WTC11 (cell line): ENCODE measurements around the gene KLHL29.

Experiments
- CBFB ChIP-seq: sonication (generic); formaldehyde crosslinking; IDR thresholded peaks from 2 replicates; pipeline ENCODE4 v1.8.1; 2022; ENCODE audit warnings: mild to moderate bottlenecking, low read depth, missing genetic modification reagents
- GTF2I ChIP-seq: fragments of 250-450 bp; sonication (Bioruptor Pico); conservative IDR thresholded peaks from 2 replicates; pipeline ENCODE4 v1.4.0; 2021; ENCODE audit warnings: mild to moderate bottlenecking
- KAT7 ChIP-seq: sonication (generic); formaldehyde crosslinking; IDR thresholded peaks from 2 replicates; pipeline ENCODE4 v1.8.1; 2023; ENCODE audit warnings: missing genetic modification reagents, mild to moderate bottlenecking, borderline replicate concordance
- NFYB ChIP-seq: sonication (generic); formaldehyde crosslinking; conservative IDR thresholded peaks from 2 replicates; pipeline ENCODE4 v1.8.0; 2022; ENCODE audit warnings: low read depth, missing genetic modification reagents
- RORB ChIP-seq: fragments of 250-450 bp; sonication (Bioruptor Pico); IDR thresholded peaks from 2 replicates; pipeline ENCODE4 v1.9.0; 2021; ENCODE audit warnings: mild to moderate bottlenecking
- TCF7 ChIP-seq: sonication (generic); formaldehyde crosslinking; IDR thresholded peaks from 2 replicates; pipeline ENCODE4 v1.8.0; 2022; ENCODE audit warnings: mild to moderate bottlenecking, low read depth, missing genetic modification reagents, moderate library complexity
- ZNF232 ChIP-seq: sonication (generic); formaldehyde crosslinking; IDR thresholded peaks from 2 replicates; pipeline ENCODE4 v1.8.0; 2022; ENCODE audit warnings: mild to moderate bottlenecking, missing genetic modification reagents
- TF ChIP-seq, protein P1 (sequence below): fragments of 200-600 bp; IDR thresholded peaks from 2 replicates; pipeline ENCODE4 v1.8.0; 2022; ENCODE audit warnings: antibody characterized with exemption
- TF ChIP-seq, protein P2 (sequence below): sonication (generic); formaldehyde crosslinking; IDR thresholded peaks from 2 replicates; pipeline ENCODE4 v1.8.1; 2022; ENCODE audit warnings: missing genetic modification reagents, borderline replicate concordance
- TF ChIP-seq, protein P3 (sequence below): sonication (generic); formaldehyde crosslinking; IDR thresholded peaks from 2 replicates; pipeline ENCODE4 v1.8.0; 2022; ENCODE audit warnings: mild to moderate bottlenecking, missing genetic modification reagents
- TF ChIP-seq, protein P4 (sequence below): sonication (generic); formaldehyde crosslinking; IDR thresholded peaks from 2 replicates; pipeline ENCODE4 v1.8.0; 2023; ENCODE audit warnings: missing genetic modification reagents
- TF ChIP-seq, protein P5 (sequence below): sonication (generic); formaldehyde crosslinking; conservative IDR thresholded peaks from 2 replicates; pipeline ENCODE4 v1.8.1; 2022; ENCODE audit warnings: mild to moderate bottlenecking, missing genetic modification reagents
- TF ChIP-seq, protein P6 (sequence below): sonication (generic); formaldehyde crosslinking; IDR thresholded peaks from 2 replicates; pipeline ENCODE4 v1.8.0; 2022; ENCODE audit warnings: mild to moderate bottlenecking, missing genetic modification reagents
- TF ChIP-seq, protein P7 (sequence below): sonication (generic); formaldehyde crosslinking; IDR thresholded peaks from 2 replicates; pipeline ENCODE4 v1.8.1; 2023; ENCODE audit warnings: mild to moderate bottlenecking, missing genetic modification reagents

DNA sequence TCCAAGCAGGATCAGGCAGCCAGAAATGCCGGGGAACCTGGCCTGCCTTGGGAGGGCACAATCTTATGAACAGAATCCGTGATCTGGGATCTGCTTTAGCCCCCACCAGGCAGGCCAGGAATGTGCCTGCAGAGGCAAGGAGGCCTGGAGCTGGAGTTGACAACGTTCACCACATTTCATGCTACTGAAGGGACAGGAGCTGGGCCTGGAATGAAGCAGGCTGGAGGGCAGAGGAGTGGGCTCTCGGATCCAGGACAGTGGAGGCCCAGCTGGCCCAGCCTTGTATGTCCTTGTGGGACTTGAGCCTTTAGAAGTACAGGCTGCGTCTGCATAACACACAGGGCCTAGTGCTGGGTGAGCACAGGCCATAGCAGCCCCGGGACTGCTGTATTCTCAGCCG lies 91.8 kb downstream of the KLHL29 start:
- TF ChIP-seq CBFB (CRISPR knock-in tag) (no peak), RORB (CRISPR knock-in tag) (no peak), TCF7 (CRISPR knock-in tag) (no peak), NFYB (CRISPR knock-in tag) (no peak), ZNF232 (CRISPR knock-in tag) (no peak), KAT7 (CRISPR knock-in tag) (no peak), GTF2I (no peak)
- TF ChIP-seq, protein P1, sequence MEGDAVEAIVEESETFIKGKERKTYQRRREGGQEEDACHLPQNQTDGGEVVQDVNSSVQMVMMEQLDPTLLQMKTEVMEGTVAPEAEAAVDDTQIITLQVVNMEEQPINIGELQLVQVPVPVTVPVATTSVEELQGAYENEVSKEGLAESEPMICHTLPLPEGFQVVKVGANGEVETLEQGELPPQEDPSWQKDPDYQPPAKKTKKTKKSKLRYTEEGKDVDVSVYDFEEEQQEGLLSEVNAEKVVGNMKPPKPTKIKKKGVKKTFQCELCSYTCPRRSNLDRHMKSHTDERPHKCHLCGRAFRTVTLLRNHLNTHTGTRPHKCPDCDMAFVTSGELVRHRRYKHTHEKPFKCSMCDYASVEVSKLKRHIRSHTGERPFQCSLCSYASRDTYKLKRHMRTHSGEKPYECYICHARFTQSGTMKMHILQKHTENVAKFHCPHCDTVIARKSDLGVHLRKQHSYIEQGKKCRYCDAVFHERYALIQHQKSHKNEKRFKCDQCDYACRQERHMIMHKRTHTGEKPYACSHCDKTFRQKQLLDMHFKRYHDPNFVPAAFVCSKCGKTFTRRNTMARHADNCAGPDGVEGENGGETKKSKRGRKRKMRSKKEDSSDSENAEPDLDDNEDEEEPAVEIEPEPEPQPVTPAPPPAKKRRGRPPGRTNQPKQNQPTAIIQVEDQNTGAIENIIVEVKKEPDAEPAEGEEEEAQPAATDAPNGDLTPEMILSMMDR = no peak
- TF ChIP-seq, protein P2, sequence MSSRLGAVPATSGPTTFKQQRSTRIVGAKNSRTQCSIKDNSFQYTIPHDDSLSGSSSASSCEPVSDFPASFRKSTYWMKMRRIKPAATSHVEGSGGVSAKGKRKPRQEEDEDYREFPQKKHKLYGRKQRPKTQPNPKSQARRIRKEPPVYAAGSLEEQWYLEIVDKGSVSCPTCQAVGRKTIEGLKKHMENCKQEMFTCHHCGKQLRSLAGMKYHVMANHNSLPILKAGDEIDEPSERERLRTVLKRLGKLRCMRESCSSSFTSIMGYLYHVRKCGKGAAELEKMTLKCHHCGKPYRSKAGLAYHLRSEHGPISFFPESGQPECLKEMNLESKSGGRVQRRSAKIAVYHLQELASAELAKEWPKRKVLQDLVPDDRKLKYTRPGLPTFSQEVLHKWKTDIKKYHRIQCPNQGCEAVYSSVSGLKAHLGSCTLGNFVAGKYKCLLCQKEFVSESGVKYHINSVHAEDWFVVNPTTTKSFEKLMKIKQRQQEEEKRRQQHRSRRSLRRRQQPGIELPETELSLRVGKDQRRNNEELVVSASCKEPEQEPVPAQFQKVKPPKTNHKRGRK (CRISPR knock-in tag) = no peak
- TF ChIP-seq, protein P3, sequence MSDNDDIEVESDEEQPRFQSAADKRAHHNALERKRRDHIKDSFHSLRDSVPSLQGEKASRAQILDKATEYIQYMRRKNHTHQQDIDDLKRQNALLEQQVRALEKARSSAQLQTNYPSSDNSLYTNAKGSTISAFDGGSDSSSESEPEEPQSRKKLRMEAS = no peak
- TF ChIP-seq, protein P4, sequence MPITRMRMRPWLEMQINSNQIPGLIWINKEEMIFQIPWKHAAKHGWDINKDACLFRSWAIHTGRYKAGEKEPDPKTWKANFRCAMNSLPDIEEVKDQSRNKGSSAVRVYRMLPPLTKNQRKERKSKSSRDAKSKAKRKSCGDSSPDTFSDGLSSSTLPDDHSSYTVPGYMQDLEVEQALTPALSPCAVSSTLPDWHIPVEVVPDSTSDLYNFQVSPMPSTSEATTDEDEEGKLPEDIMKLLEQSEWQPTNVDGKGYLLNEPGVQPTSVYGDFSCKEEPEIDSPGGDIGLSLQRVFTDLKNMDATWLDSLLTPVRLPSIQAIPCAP (CRISPR knock-in tag) = no peak
- TF ChIP-seq, protein P5, sequence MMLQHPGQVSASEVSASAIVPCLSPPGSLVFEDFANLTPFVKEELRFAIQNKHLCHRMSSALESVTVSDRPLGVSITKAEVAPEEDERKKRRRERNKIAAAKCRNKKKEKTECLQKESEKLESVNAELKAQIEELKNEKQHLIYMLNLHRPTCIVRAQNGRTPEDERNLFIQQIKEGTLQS (CRISPR knock-in tag) = no peak
- TF ChIP-seq, protein P6, sequence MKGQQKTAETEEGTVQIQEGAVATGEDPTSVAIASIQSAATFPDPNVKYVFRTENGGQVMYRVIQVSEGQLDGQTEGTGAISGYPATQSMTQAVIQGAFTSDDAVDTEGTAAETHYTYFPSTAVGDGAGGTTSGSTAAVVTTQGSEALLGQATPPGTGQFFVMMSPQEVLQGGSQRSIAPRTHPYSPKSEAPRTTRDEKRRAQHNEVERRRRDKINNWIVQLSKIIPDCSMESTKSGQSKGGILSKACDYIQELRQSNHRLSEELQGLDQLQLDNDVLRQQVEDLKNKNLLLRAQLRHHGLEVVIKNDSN (CRISPR knock-in tag) = no peak
- TF ChIP-seq, protein P7, sequence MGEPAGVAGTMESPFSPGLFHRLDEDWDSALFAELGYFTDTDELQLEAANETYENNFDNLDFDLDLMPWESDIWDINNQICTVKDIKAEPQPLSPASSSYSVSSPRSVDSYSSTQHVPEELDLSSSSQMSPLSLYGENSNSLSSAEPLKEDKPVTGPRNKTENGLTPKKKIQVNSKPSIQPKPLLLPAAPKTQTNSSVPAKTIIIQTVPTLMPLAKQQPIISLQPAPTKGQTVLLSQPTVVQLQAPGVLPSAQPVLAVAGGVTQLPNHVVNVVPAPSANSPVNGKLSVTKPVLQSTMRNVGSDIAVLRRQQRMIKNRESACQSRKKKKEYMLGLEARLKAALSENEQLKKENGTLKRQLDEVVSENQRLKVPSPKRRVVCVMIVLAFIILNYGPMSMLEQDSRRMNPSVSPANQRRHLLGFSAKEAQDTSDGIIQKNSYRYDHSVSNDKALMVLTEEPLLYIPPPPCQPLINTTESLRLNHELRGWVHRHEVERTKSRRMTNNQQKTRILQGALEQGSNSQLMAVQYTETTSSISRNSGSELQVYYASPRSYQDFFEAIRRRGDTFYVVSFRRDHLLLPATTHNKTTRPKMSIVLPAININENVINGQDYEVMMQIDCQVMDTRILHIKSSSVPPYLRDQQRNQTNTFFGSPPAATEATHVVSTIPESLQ (CRISPR knock-in tag) = no peak
